ENCODE measurements around the gene ANGEL2.

The ANGEL2 gene

GRCh38 chr1:212971312-212971711, 44.4 kb downstream of the ANGEL2 start:
- Histone ChIP-seq H3K4me1 (ENCODE audit: insufficient read depth, low read length, poor library complexity, severe bottlenecking) (no peaks in the 10 kb centered on the region), H3F3A (ENCODE audit: low read depth) (no peaks in the 10 kb centered on the region), H3K9ac (ENCODE audit: low read depth, low read length, poor library complexity, severe bottlenecking) (no peak overlapping the region), H3K4me2 (ENCODE audit: low read depth, low read length, poor library complexity, severe bottlenecking) (no peak overlapping the region), H3K79me2 (ENCODE audit: insufficient read depth, low read length) (no peaks in the 10 kb centered on the region), H3K4me3 (ENCODE audit: low read length, poor library complexity, severe bottlenecking) (no peak overlapping the region), H4K20me1 (ENCODE audit: insufficient read depth, low read length, poor library complexity, severe bottlenecking) (no peaks in the 10 kb centered on the region), H3K9me3 (ENCODE audit: insufficient read depth, low read depth, low read length) (no peaks in the 10 kb centered on the region), H2AFZ (ENCODE audit: low read length) (no peak overlapping the region), H3K9me2 (replicated peaks; ENCODE audit: low read depth, low read length) (no peaks in the 10 kb centered on the region), H3K27me3 (ENCODE audit: insufficient read depth, low read length, poor library complexity, severe bottlenecking) (no peaks in the 10 kb centered on the region), H3K36me3 (ENCODE audit: insufficient read depth, low read length) (peaks cover 34% of the 10 kb centered on the region; the same call in 1 of the 2 replicates)
- TF ChIP-seq CTCF (conservative IDR thresholded peaks at IDR 0.05; ENCODE audit: low read length) (no peak), EZH2phosphoT487 (IDR thresholded peaks at IDR 0.05; ENCODE audit: borderline replicate concordance) (no peak)

GRCh38 chr1:212970085-212970484, 45.6 kb downstream of the ANGEL2 start:
- Histone ChIP-seq H3K36me3 (ENCODE audit: insufficient read depth, low read length) (peaks cover 26% of the 10 kb centered on the region; the same call in 1 of the 2 replicates), H4K20me1 (ENCODE audit: insufficient read depth, low read length, poor library complexity, severe bottlenecking) (no peaks in the 10 kb centered on the region), H3K4me3 (ENCODE audit: low read length, poor library complexity, severe bottlenecking) (no peak overlapping the region), H3K27me3 (ENCODE audit: insufficient read depth, low read length, poor library complexity, severe bottlenecking) (no peaks in the 10 kb centered on the region), H3F3A (ENCODE audit: low read depth) (no peaks in the 10 kb centered on the region), H2AFZ (ENCODE audit: low read length) (no peak overlapping the region), H3K79me2 (ENCODE audit: insufficient read depth, low read length) (no peaks in the 10 kb centered on the region), H3K4me2 (ENCODE audit: low read depth, low read length, poor library complexity, severe bottlenecking) (no peak overlapping the region), H3K9me2 (replicated peaks; ENCODE audit: low read depth, low read length) (no peaks in the 10 kb centered on the region), H3K9me3 (ENCODE audit: insufficient read depth, low read depth, low read length) (no peaks in the 10 kb centered on the region), H3K4me1 (ENCODE audit: insufficient read depth, low read length, poor library complexity, severe bottlenecking) (no peaks in the 10 kb centered on the region), H3K9ac (ENCODE audit: low read depth, low read length, poor library complexity, severe bottlenecking) (no peak overlapping the region)
- no peak for TF ChIP-seq CTCF (conservative IDR thresholded peaks at IDR 0.05; ENCODE audit: low read length)
- no peak for TF ChIP-seq EZH2phosphoT487 (IDR thresholded peaks at IDR 0.05; ENCODE audit: borderline replicate concordance)

GRCh38 chr1:212968368-212968863, 47.3 kb downstream of the ANGEL2 start:
- Histone ChIP-seq H3K36me3 (ENCODE audit: insufficient read depth, low read length) (peaks cover 11% of the 10 kb centered on the region; the same call in 1 of the 2 replicates), H3K79me2 (ENCODE audit: insufficient read depth, low read length) (no peaks in the 10 kb centered on the region), H3K4me1 (ENCODE audit: insufficient read depth, low read length, poor library complexity, severe bottlenecking) (no peaks in the 10 kb centered on the region), H3K9me3 (ENCODE audit: insufficient read depth, low read depth, low read length) (no peaks in the 10 kb centered on the region), H3K4me2 (ENCODE audit: low read depth, low read length, poor library complexity, severe bottlenecking) (no peak overlapping the region), H3K4me3 (ENCODE audit: low read length, poor library complexity, severe bottlenecking) (no peak overlapping the region), H4K20me1 (ENCODE audit: insufficient read depth, low read length, poor library complexity, severe bottlenecking) (no peaks in the 10 kb centered on the region), H3K9ac (ENCODE audit: low read depth, low read length, poor library complexity, severe bottlenecking) (no peak overlapping the region), H3K27me3 (ENCODE audit: insufficient read depth, low read length, poor library complexity, severe bottlenecking) (no peaks in the 10 kb centered on the region), H3F3A (ENCODE audit: low read depth) (no peaks in the 10 kb centered on the region), H2AFZ (ENCODE audit: low read length) (no peak overlapping the region), H3K9me2 (replicated peaks; ENCODE audit: low read depth, low read length) (no peaks in the 10 kb centered on the region)
- TF ChIP-seq EZH2phosphoT487 (IDR thresholded peaks at IDR 0.05; ENCODE audit: borderline replicate concordance) = no peak
- no peak for TF ChIP-seq CTCF (conservative IDR thresholded peaks at IDR 0.05; ENCODE audit: low read length)
